WI38 (cell line): Measurements from ENCODE around the gene ZNF76.

Experiments
- H3K4me3 ChIP-seq: 2 replicates; pipeline ENCODE4 v1.5.1; 2011; ENCODE audit warnings: low read depth, mild to moderate bottlenecking, control low read depth, low read length
- TF ChIP-seq, protein P1 (sequence below): IDR thresholded peaks from 2 replicates; pipeline ENCODE4 v1.5.1; 2012; ENCODE audit warnings: low read depth, mild to moderate bottlenecking, control low read depth, low read length

Gene ZNF76

GRCh38 chr6:35267446-35267845, 7.9 kb downstream of the ZNF76 start:
- TF ChIP-seq, protein P1, sequence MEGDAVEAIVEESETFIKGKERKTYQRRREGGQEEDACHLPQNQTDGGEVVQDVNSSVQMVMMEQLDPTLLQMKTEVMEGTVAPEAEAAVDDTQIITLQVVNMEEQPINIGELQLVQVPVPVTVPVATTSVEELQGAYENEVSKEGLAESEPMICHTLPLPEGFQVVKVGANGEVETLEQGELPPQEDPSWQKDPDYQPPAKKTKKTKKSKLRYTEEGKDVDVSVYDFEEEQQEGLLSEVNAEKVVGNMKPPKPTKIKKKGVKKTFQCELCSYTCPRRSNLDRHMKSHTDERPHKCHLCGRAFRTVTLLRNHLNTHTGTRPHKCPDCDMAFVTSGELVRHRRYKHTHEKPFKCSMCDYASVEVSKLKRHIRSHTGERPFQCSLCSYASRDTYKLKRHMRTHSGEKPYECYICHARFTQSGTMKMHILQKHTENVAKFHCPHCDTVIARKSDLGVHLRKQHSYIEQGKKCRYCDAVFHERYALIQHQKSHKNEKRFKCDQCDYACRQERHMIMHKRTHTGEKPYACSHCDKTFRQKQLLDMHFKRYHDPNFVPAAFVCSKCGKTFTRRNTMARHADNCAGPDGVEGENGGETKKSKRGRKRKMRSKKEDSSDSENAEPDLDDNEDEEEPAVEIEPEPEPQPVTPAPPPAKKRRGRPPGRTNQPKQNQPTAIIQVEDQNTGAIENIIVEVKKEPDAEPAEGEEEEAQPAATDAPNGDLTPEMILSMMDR, result no peak

DNA sequence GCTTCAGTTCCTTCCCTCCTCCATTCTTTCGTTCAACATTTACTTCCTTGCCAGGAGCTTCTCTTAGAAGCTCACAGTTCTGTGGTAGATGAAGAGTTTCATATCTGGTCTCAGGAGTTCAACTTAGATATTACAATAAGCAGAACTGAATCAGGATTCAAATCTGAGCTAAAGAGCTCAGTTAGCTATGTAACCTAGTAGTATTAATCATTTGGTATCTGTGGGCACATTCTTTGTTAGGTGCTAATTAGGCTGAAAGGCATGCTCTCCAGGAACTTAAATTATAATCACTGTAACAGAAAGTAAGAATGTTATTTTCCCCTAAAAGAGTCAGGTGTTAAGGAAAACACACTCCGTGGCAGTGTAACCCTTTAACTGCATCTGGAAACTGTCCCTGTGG, 8.4 kb downstream of the ZNF76 start:
- TF ChIP-seq, protein P1, result no peak
- no peak overlapping the region for H3K4me3 ChIP-seq

More at GRCh38 chr6:35267446-35267845, 7.9 kb downstream of the ZNF76 start:
- H3K4me3 ChIP-seq, result no peak overlapping the region

GRCh38 chr6:35272005-35272404, 12.5 kb downstream of the ZNF76 start:
- TF ChIP-seq, protein P1, result no peak
- no peak overlapping the region for H3K4me3 ChIP-seq

- H3K4me3 ChIP-seq, result no peak overlapping the region
- TF ChIP-seq, protein P1, result no peak
These were observed 14.5 kb downstream of the ZNF76 start for GRCh38 chr6:35273822-35274559.

GRCh38 chr6:35275744-35276260, 16.3 kb downstream of the ZNF76 start:
- TF ChIP-seq, protein P1, result no peak
- no peak overlapping the region for H3K4me3 ChIP-seq

DNA sequence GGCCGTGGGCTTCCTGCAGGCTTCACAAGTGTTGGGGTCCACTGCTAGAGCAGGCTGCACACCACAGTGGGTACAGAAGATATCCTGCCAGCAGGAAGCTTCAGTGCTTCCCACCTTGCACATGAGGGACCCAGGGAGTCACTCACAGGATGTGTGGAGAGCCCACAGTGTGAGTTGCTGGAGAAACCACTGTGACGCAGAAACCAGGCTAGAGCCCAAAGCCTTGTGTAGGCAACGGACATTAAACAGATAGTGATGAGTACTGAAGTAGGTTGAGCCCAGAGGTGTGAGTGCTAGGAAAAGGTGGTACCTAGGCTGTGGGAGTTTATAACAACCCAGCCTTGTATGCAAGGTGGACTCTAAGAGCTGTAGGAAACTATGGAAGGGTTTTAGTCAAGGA, 19.2 kb downstream of the ZNF76 start:
- TF ChIP-seq, protein P1, result no peak
- no peak overlapping the region for H3K4me3 ChIP-seq

DNA sequence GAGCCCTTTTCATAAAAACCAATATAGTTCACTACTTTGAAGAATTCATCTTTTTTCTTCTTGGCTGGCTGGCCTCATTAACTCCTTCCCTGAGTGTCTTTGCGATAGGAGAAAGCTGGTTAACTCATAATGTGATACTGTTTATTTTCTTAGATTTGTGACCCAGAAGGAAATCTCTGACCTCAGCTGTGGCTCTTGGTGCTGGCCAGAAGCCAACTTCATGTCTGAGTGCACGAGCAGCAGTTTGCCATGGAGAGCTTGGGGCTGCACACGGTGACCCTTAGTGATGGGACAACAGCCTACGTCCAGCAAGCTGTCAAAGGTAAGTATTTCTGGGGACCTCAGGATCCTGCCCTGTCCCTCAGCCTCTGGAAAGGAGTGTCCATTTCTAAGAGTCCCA, 21.4 kb downstream of the ZNF76 start:
- no peak overlapping the region for H3K4me3 ChIP-seq
- TF ChIP-seq, protein P1, result no peak
